HCT116 (cell line): Measurements from ENCODE around the gene RACK1. TPM values are rescaled to one million over a fixed set of nuclear protein-coding genes. Genes with fewer than 3 reads are reported as not detected.

Experiments
- ATAC-seq: fragments of 200-7000 bp; cut with Tn5 transposase; 2 replicates; pipeline ENCODE4 v1.9.1; 2020; ENCODE audit warnings: mild to moderate bottlenecking, moderate library complexity
- BruUV-seq: library from RNA; stranded (reverse); fragments of 400-500 nt; replicated peaks from 2 replicates; lab custom pipeline; 2021; lab: Mats Ljungman, UMichigan
- CTCF ChIA-PET: fragments of 300-600 bp; sonication (Branson Sonifier 250); formaldehyde crosslinking; loops from one replicate; lab custom pipeline; 2021; ENCODE audit warnings: antibody characterized with exemption; lab: Charles Lee
- POLR2A ChIA-PET: fragments of 300-600, 350-600 bp; sonication (Branson Sonifier 250); formaldehyde crosslinking; loops from one replicate; lab custom pipeline; 2021; ENCODE audit warnings: antibody characterized with exemption; lab: Charles Lee
- RAD21 ChIA-PET, 2 experiments: fragments of 300-600 bp; sonication (Branson Sonifier 250); formaldehyde crosslinking; loops; one replicate each; lab custom pipeline; 2023; ENCODE audit warnings: low total read pairs in 2 of 2; ENCODE audit not compliant: uncharacterized antibody in 2 of 2, unreplicated experiment in 2 of 2, low non-redundant PET in 1 of 2; lab: Charles Lee
- DNase-seq: peaks from one replicate; pipeline ENCODE4 v3.0.0-alpha.2; 2010; ENCODE audit warnings: low read depth, low spot score
- H2AFZ ChIP-seq: fragments of 200-600 bp; shearing (Covaris generic), sonication (generic); 2 replicates; pipeline ENCODE4 v1.6.1; 2017; ENCODE audit warnings: low read depth, mixed run types, mixed read lengths, antibody characterized with exemption, low read length; ENCODE audit not compliant: poor library complexity, severe bottlenecking
- H3K27ac ChIP-seq: 2 replicates; pipeline ENCODE4 v1.5.1; 2012; ENCODE audit warnings: low read depth, low read length
- H3K27me3 ChIP-seq: fragments of 200-600 bp; sonication (generic); 2 replicates; pipeline ENCODE4 v1.6.1; 2016; ENCODE audit warnings: mixed run types, low read length, mixed read lengths; ENCODE audit not compliant: insufficient read depth
- H3K36me3 ChIP-seq, 2 experiments: fragments of 200-500 bp in 1 of 2; fragments of 200-600 bp in 1 of 2; sonication (Bioruptor generic) in 1 of 2; sonication (generic) in 1 of 2; 2 replicates each; pipeline versions ENCODE4 v1.5.1 to v1.6.1; 2014 to 2016; ENCODE audit warnings: low read length in 2 of 2, inconsistent platforms in 1 of 2, mixed read lengths in 1 of 2, mixed run types in 1 of 2; ENCODE audit not compliant: insufficient read depth in 2 of 2, control insufficient read depth in 1 of 2
- H3K4me1 ChIP-seq, 2 experiments: fragments of 200-600 bp in 1 of 2; sonication (generic) in 1 of 2; 2 replicates each; pipeline versions ENCODE4 v1.5.1 to v1.6.1; 2012 to 2017; ENCODE audit warnings: low read length in 2 of 2, inconsistent platforms in 1 of 2, mild to moderate bottlenecking in 1 of 2, mixed read lengths in 1 of 2, mixed run types in 1 of 2, moderate library complexity in 1 of 2; ENCODE audit not compliant: insufficient read depth in 2 of 2, control insufficient read depth in 1 of 2
- H3K4me2 ChIP-seq: fragments of 200-600 bp; sonication (generic); 2 replicates; pipeline ENCODE4 v1.6.1; 2017; ENCODE audit warnings: mixed run types, low read length, mixed read lengths
- H3K4me3 ChIP-seq, 2 experiments: fragments of 200-600 bp in 1 of 2; sonication (generic) in 1 of 2; replicated peaks in 1 of 2; 2 replicates each; pipeline ENCODE4 v1.5.1; 2011 to 2016; ENCODE audit warnings: low read length in 2 of 2, control low read depth in 1 of 2, low read depth in 1 of 2, mild to moderate bottlenecking in 1 of 2, mixed read lengths in 1 of 2, mixed run types in 1 of 2
- H3K79me2 ChIP-seq: fragments of 200-600 bp; sonication (generic); 2 replicates; pipeline ENCODE4 v1.6.1; 2017; ENCODE audit warnings: mild to moderate bottlenecking, mixed run types, low read length, moderate library complexity, mixed read lengths; ENCODE audit not compliant: insufficient read depth
- H3K9ac ChIP-seq: fragments of 200-600 bp; sonication (generic); 2 replicates; pipeline ENCODE4 v1.6.1; 2016; ENCODE audit warnings: low read length, mixed read lengths
- H3K9me2 ChIP-seq: fragments of 200-600 bp; sonication (generic), shearing (Covaris generic); 2 replicates; pipeline ENCODE4 v1.6.1; 2017; ENCODE audit warnings: mixed run types, mild to moderate bottlenecking, moderate library complexity; ENCODE audit not compliant: insufficient read depth
- H3K9me3 ChIP-seq, 2 experiments: fragments of 200-500 bp in 1 of 2; fragments of 200-600 bp in 1 of 2; sonication (Bioruptor generic) in 1 of 2; sonication (generic) in 1 of 2; 2 replicates each; pipeline ENCODE4 v1.6.1; 2014 to 2017; ENCODE audit warnings: low read length in 2 of 2, mixed read lengths in 2 of 2, inconsistent platforms in 1 of 2, low read depth in 1 of 2, mild to moderate bottlenecking in 1 of 2, mixed run types in 1 of 2, moderate library complexity in 1 of 2; ENCODE audit not compliant: control insufficient read depth in 1 of 2, insufficient read depth in 1 of 2
- H4K20me1 ChIP-seq: fragments of 200-600 bp; sonication (generic), shearing (Covaris generic); 2 replicates; pipeline ENCODE4 v1.6.1; 2017; ENCODE audit warnings: mixed run types, mild to moderate bottlenecking, moderate library complexity; ENCODE audit not compliant: insufficient read depth
- CBX3 ChIP-seq: IDR thresholded peaks from 2 replicates; pipeline ENCODE4 v1.6.1; 2012; ENCODE audit warnings: low read depth
- EGR1 ChIP-seq: IDR thresholded peaks from 2 replicates; pipeline ENCODE4 v1.6.1; 2012; ENCODE audit warnings: low read depth
- ELF1 ChIP-seq: IDR thresholded peaks from 2 replicates; pipeline ENCODE4 v1.6.1; 2012; ENCODE audit warnings: low read depth, borderline replicate concordance
- JUND ChIP-seq: IDR thresholded peaks from 2 replicates; pipeline ENCODE4 v1.6.1; 2012
- POLR2A ChIP-seq: IDR thresholded peaks from 2 replicates; pipeline ENCODE4 v1.7.0; 2011; ENCODE audit warnings: borderline replicate concordance; ENCODE audit not compliant: insufficient read depth, insufficient read length; ENCODE audit errors: extremely low read depth
- POLR2AphosphoS5 ChIP-seq: IDR thresholded peaks from 2 replicates; pipeline ENCODE4 v1.6.1; 2011; ENCODE audit warnings: mild to moderate bottlenecking, low read depth, low read length, moderate library complexity
- SP1 ChIP-seq: IDR thresholded peaks from 2 replicates; pipeline ENCODE4 v1.6.1; 2012; ENCODE audit warnings: low read depth
- TCF7L2 ChIP-seq: IDR thresholded peaks from 2 replicates; pipeline ENCODE4 v1.7.0; 2011; ENCODE audit warnings: borderline replicate concordance, inconsistent platforms; ENCODE audit not compliant: insufficient read depth, insufficient read length; ENCODE audit errors: extremely low read depth
- YY1 ChIP-seq: IDR thresholded peaks from 2 replicates; pipeline ENCODE4 v1.6.1; 2011; ENCODE audit warnings: low read length, low read depth, moderate library complexity, mild to moderate bottlenecking; ENCODE audit not compliant: insufficient replicate concordance; ENCODE audit errors: extremely low read depth
- ZFX ChIP-seq: fragments of 450-650 bp; IDR thresholded peaks from 2 replicates; pipeline ENCODE4 v1.6.1; 2017
- ZNF274 ChIP-seq: fragments of 200-500 bp; sonication (Bioruptor generic); IDR thresholded peaks from 2 replicates; pipeline ENCODE4 v1.6.1; 2014; ENCODE audit warnings: mild to moderate bottlenecking, low read depth, low read length, inconsistent platforms
- intact Hi-C: fragments of 100-400 bp; cut with micrococcal nuclease; formaldehyde crosslinking; loops from 2 replicates; pipeline ENCODE4 v1.10.0; 2022
- total RNA-seq: library from RNA; stranded (reverse); gene quantifications from one replicate; pipeline ENCODE4 v1.2.1, GENCODE V29; 2021; ENCODE audit not compliant: unreplicated experiment
- TF ChIP-seq, protein P1 (sequence below): IDR thresholded peaks from 2 replicates; pipeline ENCODE4 v1.6.1; 2011; ENCODE audit warnings: mild to moderate bottlenecking, low read length, moderate library complexity; ENCODE audit not compliant: insufficient replicate concordance; ENCODE audit errors: extremely low read depth
- TF ChIP-seq, protein P2 (sequence below): IDR thresholded peaks from 2 replicates; pipeline ENCODE4 v1.6.1; 2012
- TF ChIP-seq, protein P3 (sequence below): IDR thresholded peaks from 2 replicates; pipeline ENCODE4 v1.6.1; 2012; ENCODE audit warnings: low read depth

RACK1 gene
- total RNA-seq, 1 experiment from 2014 or later: 2,432 TPM

- TF ChIP-seq, protein P1, sequence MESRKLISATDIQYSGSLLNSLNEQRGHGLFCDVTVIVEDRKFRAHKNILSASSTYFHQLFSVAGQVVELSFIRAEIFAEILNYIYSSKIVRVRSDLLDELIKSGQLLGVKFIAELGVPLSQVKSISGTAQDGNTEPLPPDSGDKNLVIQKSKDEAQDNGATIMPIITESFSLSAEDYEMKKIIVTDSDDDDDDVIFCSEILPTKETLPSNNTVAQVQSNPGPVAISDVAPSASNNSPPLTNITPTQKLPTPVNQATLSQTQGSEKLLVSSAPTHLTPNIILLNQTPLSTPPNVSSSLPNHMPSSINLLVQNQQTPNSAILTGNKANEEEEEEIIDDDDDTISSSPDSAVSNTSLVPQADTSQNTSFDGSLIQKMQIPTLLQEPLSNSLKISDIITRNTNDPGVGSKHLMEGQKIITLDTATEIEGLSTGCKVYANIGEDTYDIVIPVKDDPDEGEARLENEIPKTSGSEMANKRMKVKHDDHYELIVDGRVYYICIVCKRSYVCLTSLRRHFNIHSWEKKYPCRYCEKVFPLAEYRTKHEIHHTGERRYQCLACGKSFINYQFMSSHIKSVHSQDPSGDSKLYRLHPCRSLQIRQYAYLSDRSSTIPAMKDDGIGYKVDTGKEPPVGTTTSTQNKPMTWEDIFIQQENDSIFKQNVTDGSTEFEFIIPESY: no peak
- TF ChIP-seq POLR2AphosphoS5: peak; percentile 77
- no peak for TF ChIP-seq TCF7L2
Observed at GRCh38 chr5:181261320-181262049, 17.8 kb upstream of the RACK1 start (continued).

DNA sequence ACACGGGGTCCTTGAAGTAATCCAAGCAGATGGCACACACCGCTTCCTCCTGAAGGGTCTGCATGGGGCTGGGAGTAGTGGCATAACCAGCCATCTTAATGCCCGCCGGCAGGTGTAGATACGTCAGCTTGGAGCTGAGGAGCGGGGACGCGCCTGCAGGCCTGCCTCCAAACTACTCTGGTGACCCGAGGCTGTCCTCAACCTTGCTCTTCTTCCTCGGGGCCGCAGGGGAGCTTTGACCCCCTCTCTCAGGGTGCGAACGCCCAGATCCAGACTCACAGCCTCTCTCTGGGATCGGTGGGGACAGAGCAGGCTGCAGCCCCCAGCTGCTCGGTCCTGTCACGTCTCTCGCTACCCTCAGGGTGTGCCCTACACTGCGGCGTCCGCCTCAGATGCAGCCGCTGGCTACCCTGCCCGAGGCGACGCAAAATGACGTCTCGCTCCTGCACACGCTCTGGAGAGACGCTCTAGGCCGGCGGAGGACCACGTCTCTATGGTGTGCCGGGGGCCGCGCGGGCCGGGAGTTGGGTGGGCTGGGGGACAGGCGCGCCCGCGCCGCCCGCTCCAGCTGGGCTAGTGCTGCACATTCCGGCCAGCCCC, 17.1 kb upstream of the RACK1 start, which contains the start of gene TRIM52:
TRIM52 (minus strand) TSS at position 424 of the 600 bp plus-strand sequence; CDS start at position 94, 330 bp downstream.
- H3K9me3 ChIP-seq: no peaks in the 10 kb centered on the region
- TF ChIP-seq, protein P1: no peak
- TF ChIP-seq, protein P2, sequence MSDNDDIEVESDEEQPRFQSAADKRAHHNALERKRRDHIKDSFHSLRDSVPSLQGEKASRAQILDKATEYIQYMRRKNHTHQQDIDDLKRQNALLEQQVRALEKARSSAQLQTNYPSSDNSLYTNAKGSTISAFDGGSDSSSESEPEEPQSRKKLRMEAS: no peak
- TF ChIP-seq YY1 (peak; percentile 84), ELF1 (no peak), EGR1 (no peak), JUND (no peak), CBX3 (no peak), ZNF274 (no peak), SP1 (no peak), POLR2AphosphoS5 (peak; percentile 96), POLR2A (peak; percentile 64), ZFX (no peak)
- TF ChIP-seq, protein P3, sequence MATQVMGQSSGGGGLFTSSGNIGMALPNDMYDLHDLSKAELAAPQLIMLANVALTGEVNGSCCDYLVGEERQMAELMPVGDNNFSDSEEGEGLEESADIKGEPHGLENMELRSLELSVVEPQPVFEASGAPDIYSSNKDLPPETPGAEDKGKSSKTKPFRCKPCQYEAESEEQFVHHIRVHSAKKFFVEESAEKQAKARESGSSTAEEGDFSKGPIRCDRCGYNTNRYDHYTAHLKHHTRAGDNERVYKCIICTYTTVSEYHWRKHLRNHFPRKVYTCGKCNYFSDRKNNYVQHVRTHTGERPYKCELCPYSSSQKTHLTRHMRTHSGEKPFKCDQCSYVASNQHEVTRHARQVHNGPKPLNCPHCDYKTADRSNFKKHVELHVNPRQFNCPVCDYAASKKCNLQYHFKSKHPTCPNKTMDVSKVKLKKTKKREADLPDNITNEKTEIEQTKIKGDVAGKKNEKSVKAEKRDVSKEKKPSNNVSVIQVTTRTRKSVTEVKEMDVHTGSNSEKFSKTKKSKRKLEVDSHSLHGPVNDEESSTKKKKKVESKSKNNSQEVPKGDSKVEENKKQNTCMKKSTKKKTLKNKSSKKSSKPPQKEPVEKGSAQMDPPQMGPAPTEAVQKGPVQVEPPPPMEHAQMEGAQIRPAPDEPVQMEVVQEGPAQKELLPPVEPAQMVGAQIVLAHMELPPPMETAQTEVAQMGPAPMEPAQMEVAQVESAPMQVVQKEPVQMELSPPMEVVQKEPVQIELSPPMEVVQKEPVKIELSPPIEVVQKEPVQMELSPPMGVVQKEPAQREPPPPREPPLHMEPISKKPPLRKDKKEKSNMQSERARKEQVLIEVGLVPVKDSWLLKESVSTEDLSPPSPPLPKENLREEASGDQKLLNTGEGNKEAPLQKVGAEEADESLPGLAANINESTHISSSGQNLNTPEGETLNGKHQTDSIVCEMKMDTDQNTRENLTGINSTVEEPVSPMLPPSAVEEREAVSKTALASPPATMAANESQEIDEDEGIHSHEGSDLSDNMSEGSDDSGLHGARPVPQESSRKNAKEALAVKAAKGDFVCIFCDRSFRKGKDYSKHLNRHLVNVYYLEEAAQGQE: no peak

More for the DNA sequence above, 17.1 kb upstream of the RACK1 start, which contains the start of gene TRIM52:
- Histone ChIP-seq H3K79me2 (peaks cover 56% of the 10 kb centered on the region), H3K36me3 (peaks cover 3 to 15% of the 10 kb centered on the region in 2 experiments), H3K27me3 (no peaks in the 10 kb centered on the region), H3K9me2 (no peaks in the 10 kb centered on the region), H4K20me1 (peaks cover 9% of the 10 kb centered on the region; the same call in 1 of the 2 replicates), H3K4me3 (peak within 1 kb of the TSS; percentile 83 to 96), H3K9ac (peak within 1 kb of the TSS; percentile 99), H2AFZ (peak within 1 kb of the TSS; percentile 17), H3K4me1 (peaks cover 12 to 21% of the 10 kb centered on the region in 2 experiments; a peak in 3 of 4 replicates), H3K27ac (peak within 1 kb of the TSS; percentile 97), H3K4me2 (peak within 1 kb of the TSS; percentile 85)
- CTCF ChIA-PET: interaction anchor here (0.6 to 1.5 kb wide), 2 partner anchors 16 to 622 kb away, joined by 3 to 4 read pairs; no protein-coding TSS in a partner anchor
- POLR2A ChIA-PET: interaction anchor here (1.9 to 3.0 kb wide), 3 partner anchors 10 to 17 kb away, joined by 6 to 18 read pairs (median 11); partner anchors contain the start of gene RACK1
- RAD21 ChIA-PET: no interaction called here
- peak; percentile 84 for ATAC-seq
- no TSS peak for BruUV-seq
- peak; percentile 89 for DNase-seq
- intact Hi-C loops: loop anchor here (1.0 kb wide), 1 partner anchor 43 kb away; no protein-coding TSS in a partner anchor
